Parathyroid adenoma (tissue), 2 donors: Measurements from ENCODE around the gene KCNB1.

Experiments used
- H2AFZ ChIP-seq: fragments of 300-600 bp; sonication (generic); one replicate; pipeline ENCODE4 v1.7.0; 2017; ENCODE audit warnings: antibody characterized with exemption, mild to moderate bottlenecking
- H3K27ac ChIP-seq: fragments of 300-600 bp; sonication (generic); one replicate; pipeline ENCODE4 v1.7.0; 2017
- H3K27me3 ChIP-seq: fragments of 300-600 bp; sonication (generic); one replicate; pipeline ENCODE4 v1.7.0; 2017; ENCODE audit warnings: low read length; ENCODE audit not compliant: control insufficient read depth, insufficient read depth
- H3K36me3 ChIP-seq: fragments of 300-600 bp; sonication (generic); one replicate; pipeline ENCODE4 v1.7.0; 2017; ENCODE audit warnings: low read length; ENCODE audit not compliant: control insufficient read depth, insufficient read depth
- H3K4me1 ChIP-seq: fragments of 300-600 bp; sonication (generic); one replicate; pipeline ENCODE4 v1.7.0; 2017; ENCODE audit warnings: control low read depth
- H3K4me2 ChIP-seq: fragments of 300-600 bp; sonication (generic); one replicate; pipeline ENCODE4 v1.7.0; 2017; ENCODE audit warnings: low read length
- H3K4me3 ChIP-seq: fragments of 300-600 bp; sonication (generic); one replicate; pipeline ENCODE4 v1.7.0; 2017; ENCODE audit warnings: low read depth, low read length
- H3K79me2 ChIP-seq: fragments of 300-600 bp; sonication (generic); one replicate; pipeline ENCODE4 v1.7.0; 2017; ENCODE audit warnings: control low read depth
- H3K9ac ChIP-seq: fragments of 300-600 bp; sonication (generic); one replicate; pipeline ENCODE4 v1.7.0; 2017; ENCODE audit warnings: mild to moderate bottlenecking
- H3K9me3 ChIP-seq: fragments of 300-600 bp; sonication (generic); one replicate; pipeline ENCODE4 v1.7.0; 2017; ENCODE audit warnings: low read length; ENCODE audit not compliant: control insufficient read depth
- CTCF ChIP-seq: fragments of 300-600 bp; sonication (generic); IDR thresholded peaks from one replicate; pipeline ENCODE4 v1.7.0; 2017; ENCODE audit warnings: antibody characterized with exemption, mild to moderate bottlenecking
- donor health status: primary hyperparathyroidism.

Gene KCNB1

GRCh38 chr20:49505518-49505917, 23.1 kb upstream of the KCNB1 start:
- no peaks in the 10 kb centered on the region for H3K36me3 ChIP-seq
- H3K27ac ChIP-seq = no peak overlapping the region
- peak overlapping the region; percentile 19 for H2AFZ ChIP-seq
- TF ChIP-seq CTCF = no peak
- H3K4me1 ChIP-seq = peaks cover 4% of the 10 kb centered on the region
- no peak overlapping the region for H3K4me3 ChIP-seq
- no peaks in the 10 kb centered on the region for H3K9me3 ChIP-seq
- no peak overlapping the region for H3K4me2 ChIP-seq
- H3K9ac ChIP-seq = no peak overlapping the region
- no peaks in the 10 kb centered on the region for H3K27me3 ChIP-seq
- H3K79me2 ChIP-seq = no peaks in the 10 kb centered on the region

GRCh38 chr20:49503176-49503575, 20.7 kb upstream of the KCNB1 start:
- TF ChIP-seq CTCF = no peak
- Histone ChIP-seq H3K4me3 (no peak overlapping the region), H2AFZ (no peak overlapping the region), H3K9me3 (no peaks in the 10 kb centered on the region), H3K4me1 (peaks cover 4% of the 10 kb centered on the region), H3K9ac (no peak overlapping the region), H3K36me3 (no peaks in the 10 kb centered on the region), H3K79me2 (no peaks in the 10 kb centered on the region), H3K4me2 (no peak overlapping the region), H3K27ac (no peak overlapping the region), H3K27me3 (no peaks in the 10 kb centered on the region)

GRCh38 chr20:49501917-49502316, 19.4 kb upstream of the KCNB1 start:
- no peak overlapping the region for H3K27ac ChIP-seq
- H3K27me3 ChIP-seq = no peaks in the 10 kb centered on the region
- no peak overlapping the region for H3K9ac ChIP-seq
- H2AFZ ChIP-seq = no peak overlapping the region
- H3K4me1 ChIP-seq = peaks cover 4% of the 10 kb centered on the region
- H3K9me3 ChIP-seq = no peaks in the 10 kb centered on the region
- H3K4me3 ChIP-seq = no peak overlapping the region
- TF ChIP-seq CTCF = no peak
- H3K36me3 ChIP-seq = no peaks in the 10 kb centered on the region
- no peaks in the 10 kb centered on the region for H3K79me2 ChIP-seq
- no peak overlapping the region for H3K4me2 ChIP-seq

- H3K4me2 ChIP-seq = no peak overlapping the region
- no peaks in the 10 kb centered on the region for H3K9me3 ChIP-seq
- H3K27me3 ChIP-seq = no peaks in the 10 kb centered on the region
- H3K36me3 ChIP-seq = no peaks in the 10 kb centered on the region
- H2AFZ ChIP-seq = no peak overlapping the region
- TF ChIP-seq CTCF = no peak
- no peak overlapping the region for H3K4me3 ChIP-seq
- H3K4me1 ChIP-seq = no peaks in the 10 kb centered on the region
- H3K9ac ChIP-seq = no peak overlapping the region
- no peaks in the 10 kb centered on the region for H3K79me2 ChIP-seq
- H3K27ac ChIP-seq = no peak overlapping the region
These were observed 14.9 kb upstream of the KCNB1 start for GRCh38 chr20:49497398-49497669.

GRCh38 chr20:49496553-49497397, 14.3 kb upstream of the KCNB1 start:
- Histone ChIP-seq H3K27me3 (no peaks in the 10 kb centered on the region), H3K4me3 (no peak overlapping the region), H3K27ac (no peak overlapping the region), H2AFZ (no peak overlapping the region), H3K4me2 (no peak overlapping the region), H3K9me3 (no peaks in the 10 kb centered on the region), H3K4me1 (no peaks in the 10 kb centered on the region), H3K9ac (no peak overlapping the region), H3K79me2 (no peaks in the 10 kb centered on the region), H3K36me3 (no peaks in the 10 kb centered on the region)
- TF ChIP-seq CTCF = no peak
